GM12878 (cell line): ENCODE measurements around the gene ZNF280C. TPM values are rescaled to one million over a fixed set of nuclear protein-coding genes. Genes with fewer than 3 reads are reported as not detected.
A peak's percentile ranks its signal among the peaks of the same experiment; 100 is the strongest.

Source experiments
- ASH2L ChIP-seq: fragments of 300-600, 200-600 bp; sonication (generic); IDR thresholded peaks from 2 replicates; pipeline ENCODE4 v1.6.1; 2017; ENCODE audit warnings: low read depth, mild to moderate bottlenecking, borderline replicate concordance
- ATF7 ChIP-seq: fragments of 450-650 bp; IDR thresholded peaks from 2 replicates; pipeline ENCODE4 v1.6.1; 2016; ENCODE audit warnings: low read depth, mild to moderate bottlenecking
- BCL11A ChIP-seq: IDR thresholded peaks from 2 replicates; pipeline ENCODE4 v1.6.1; 2011; ENCODE audit warnings: low read depth, low read length
- BRCA1 ChIP-seq: IDR thresholded peaks from 2 replicates; pipeline ENCODE4 v1.6.1; 2011; ENCODE audit warnings: low read depth, low read length, improper control_type of control experiment
- CHD1 ChIP-seq: IDR thresholded peaks from 2 replicates; pipeline ENCODE4 v1.6.1; 2012; ENCODE audit warnings: low read depth, low read length, improper control_type of control experiment
- EP300 ChIP-seq, 2 experiments: fragments of 150-350 bp in 1 of 2; IDR thresholded peaks; 2 replicates each; pipeline ENCODE4 v1.6.1; 2011 to 2012; ENCODE audit warnings: low read depth in 2 of 2, low read length in 2 of 2, borderline replicate concordance in 1 of 2, improper control_type of control experiment in 1 of 2, inconsistent platforms in 1 of 2; ENCODE audit not compliant: control insufficient read depth in 1 of 2
- MEF2A ChIP-seq: IDR thresholded peaks from 2 replicates; pipeline ENCODE4 v1.6.1; 2011; ENCODE audit warnings: low read depth, mild to moderate bottlenecking, low read length, moderate library complexity; ENCODE audit not compliant: insufficient read depth
- MEF2B ChIP-seq: fragments of 450-650 bp; IDR thresholded peaks from 2 replicates; pipeline ENCODE4 v1.6.1; 2018; ENCODE audit warnings: mild to moderate bottlenecking, moderate library complexity; ENCODE audit not compliant: partially characterized antibody, poor library complexity, severe bottlenecking
- MTA2 ChIP-seq: fragments of 450-650 bp; IDR thresholded peaks from 2 replicates; pipeline ENCODE4 v1.6.1; 2016; ENCODE audit warnings: low read depth, mild to moderate bottlenecking, moderate library complexity
- NFYB ChIP-seq: IDR thresholded peaks from 2 replicates; pipeline ENCODE4 v1.6.1; 2011; ENCODE audit warnings: low read depth, mild to moderate bottlenecking, low read length, improper control_type of control experiment, moderate library complexity; ENCODE audit not compliant: insufficient read depth
- NR2F1 ChIP-seq: fragments of 450-650 bp; conservative IDR thresholded peaks from 2 replicates; pipeline ENCODE4 v1.6.1; 2017; ENCODE audit warnings: mild to moderate bottlenecking
- POLR2A ChIP-seq: IDR thresholded peaks from 2 replicates; pipeline ENCODE4 v1.6.1; 2011; ENCODE audit warnings: low read depth, mild to moderate bottlenecking, low read length
- RAD21 ChIP-seq: IDR thresholded peaks from 2 replicates; pipeline ENCODE4 v1.6.1; 2011; ENCODE audit warnings: mild to moderate bottlenecking, low read depth, low read length, moderate library complexity; ENCODE audit not compliant: insufficient read depth
- RELA ChIP-seq: fragments of 450-650 bp; IDR thresholded peaks from 2 replicates; pipeline ENCODE4 v1.8.0; 2014; ENCODE audit warnings: borderline replicate concordance; ENCODE audit not compliant: partially characterized antibody
- SMAD5 ChIP-seq: IDR thresholded peaks from 2 replicates; pipeline ENCODE4 v1.6.1; 2016; ENCODE audit warnings: antibody characterized with exemption, low read depth
- SREBF2 ChIP-seq: IDR thresholded peaks from 2 replicates; pipeline ENCODE4 v1.6.1; 2012; ENCODE audit warnings: mild to moderate bottlenecking, low read length
- TAF1 ChIP-seq: IDR thresholded peaks from 2 replicates; pipeline ENCODE4 v1.6.1; 2011; ENCODE audit warnings: mild to moderate bottlenecking, low read depth, low read length, borderline replicate concordance
- TCF12 ChIP-seq: IDR thresholded peaks from 2 replicates; pipeline ENCODE4 v1.6.1; 2011; ENCODE audit warnings: low read depth, mild to moderate bottlenecking, low read length
- TCF3 ChIP-seq: IDR thresholded peaks from 2 replicates; pipeline ENCODE4 v1.6.1; 2012; ENCODE audit warnings: low read depth, mild to moderate bottlenecking, low read length, borderline replicate concordance; ENCODE audit not compliant: insufficient read depth
- WRNIP1 ChIP-seq: IDR thresholded peaks from 2 replicates; pipeline ENCODE4 v1.6.1; 2011; ENCODE audit warnings: low read depth, low read length, improper control_type of control experiment, borderline replicate concordance
- YY1 ChIP-seq: IDR thresholded peaks from 2 replicates; pipeline ENCODE4 v1.6.1; 2011; ENCODE audit warnings: low read depth, mild to moderate bottlenecking, low read length
- ZNF274 ChIP-seq: IDR thresholded peaks from one replicate; pipeline ENCODE4 v1.8.0; 2011; ENCODE audit not compliant: insufficient read length, insufficient read depth
- ZNF384 ChIP-seq: IDR thresholded peaks from 2 replicates; pipeline ENCODE4 v1.6.1; 2012; ENCODE audit warnings: low read depth, mild to moderate bottlenecking, low read length, improper control_type of control experiment, borderline replicate concordance
- polyA plus RNA-seq, 11 experiments: library from polyadenylated mRNA; depleted of rRNA in 4 of 11; unstranded in 6 of 11; stranded (reverse) in 5 of 11; fragments of >200 nt; fragmentation: Nextera tagmentation in 4 of 11; fragmentation: Illumina TruSeq in 1 of 11; extraction: Ambion mirVana in 4 of 11; extraction: Trizol in 1 of 11; gene quantifications; 1 replicate in 1 of 11; 2 replicates in 10 of 11; pipeline versions ENCODE4 v1.2.1 to v1.2.3, GENCODE V29; 2011 to 2016; ENCODE audit warnings: inconsistent platforms in 2 of 11, missing spikeins in 2 of 11, low read depth in 1 of 11
- total RNA-seq, 4 experiments: library from RNA; depleted of rRNA in 3 of 4; stranded (reverse); fragments of >200 nt in 3 of 4; fragmentation: Illumina TruSeq in 1 of 4; extraction: Trizol in 1 of 4; gene quantifications; 2 replicates each; pipeline versions ENCODE4 v1.2.1 to v1.2.3, GENCODE V29; 2013 to 2021
- TF ChIP-seq, protein P1 (sequence below): fragments of 450-650 bp; IDR thresholded peaks from 2 replicates; pipeline ENCODE4 v1.6.1; 2017; ENCODE audit warnings: mild to moderate bottlenecking, moderate library complexity
- TF ChIP-seq, protein P2 (sequence below): IDR thresholded peaks from 2 replicates; pipeline ENCODE4 v1.6.1; 2011; ENCODE audit warnings: borderline replicate concordance, low read depth, mild to moderate bottlenecking, moderate library complexity, low read length; ENCODE audit not compliant: insufficient read depth, poor library complexity, severe bottlenecking
- TF ChIP-seq, protein P3 (sequence below): IDR thresholded peaks from 2 replicates; pipeline ENCODE4 v1.6.1; 2011; ENCODE audit warnings: low read depth, mild to moderate bottlenecking, low read length, moderate library complexity, borderline replicate concordance; ENCODE audit errors: extremely low read depth

Gene ZNF280C
- total and polyA plus RNA-seq, 10 of the 15 experiments (the other 5 are each of a cell fraction or from before 2014, with no cell fraction given): 0.82 to 8.8 (median 5.7) TPM

DNA sequence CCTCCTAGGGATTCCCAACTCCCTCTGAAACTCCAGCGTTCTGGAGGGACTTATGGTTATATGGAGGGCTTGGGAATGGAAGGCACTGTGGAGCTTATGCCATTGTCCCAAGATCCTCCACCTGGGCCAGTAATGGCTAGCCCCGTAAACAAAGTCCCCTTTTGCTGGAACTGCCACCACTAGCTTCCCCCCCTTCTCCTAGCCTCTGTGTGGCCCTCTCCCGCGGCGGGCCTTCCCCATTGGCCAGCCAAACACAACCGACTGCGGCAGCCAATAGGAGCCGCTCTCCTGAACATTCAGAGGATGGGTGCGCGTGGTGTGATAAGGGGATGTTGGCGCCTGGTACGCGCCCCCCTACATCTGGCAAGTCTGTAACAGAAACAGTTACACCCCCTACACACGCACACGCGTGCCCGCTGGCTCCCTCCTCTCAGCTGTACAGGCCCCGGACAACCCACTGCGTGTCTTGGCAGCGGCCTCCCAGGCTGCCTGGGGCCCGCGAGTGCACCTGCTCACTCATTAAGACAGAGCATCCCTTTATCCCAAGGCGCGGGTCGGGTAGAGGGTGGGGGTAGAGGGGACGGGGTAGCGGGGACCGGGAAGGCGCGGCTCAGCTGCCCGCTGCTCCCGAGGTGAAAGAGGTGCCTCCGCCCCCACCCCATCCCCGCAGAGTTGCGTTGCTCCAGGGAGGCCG is 97.8 kb downstream of the ZNF280C start (continued):
- TF ChIP-seq, protein P1, sequence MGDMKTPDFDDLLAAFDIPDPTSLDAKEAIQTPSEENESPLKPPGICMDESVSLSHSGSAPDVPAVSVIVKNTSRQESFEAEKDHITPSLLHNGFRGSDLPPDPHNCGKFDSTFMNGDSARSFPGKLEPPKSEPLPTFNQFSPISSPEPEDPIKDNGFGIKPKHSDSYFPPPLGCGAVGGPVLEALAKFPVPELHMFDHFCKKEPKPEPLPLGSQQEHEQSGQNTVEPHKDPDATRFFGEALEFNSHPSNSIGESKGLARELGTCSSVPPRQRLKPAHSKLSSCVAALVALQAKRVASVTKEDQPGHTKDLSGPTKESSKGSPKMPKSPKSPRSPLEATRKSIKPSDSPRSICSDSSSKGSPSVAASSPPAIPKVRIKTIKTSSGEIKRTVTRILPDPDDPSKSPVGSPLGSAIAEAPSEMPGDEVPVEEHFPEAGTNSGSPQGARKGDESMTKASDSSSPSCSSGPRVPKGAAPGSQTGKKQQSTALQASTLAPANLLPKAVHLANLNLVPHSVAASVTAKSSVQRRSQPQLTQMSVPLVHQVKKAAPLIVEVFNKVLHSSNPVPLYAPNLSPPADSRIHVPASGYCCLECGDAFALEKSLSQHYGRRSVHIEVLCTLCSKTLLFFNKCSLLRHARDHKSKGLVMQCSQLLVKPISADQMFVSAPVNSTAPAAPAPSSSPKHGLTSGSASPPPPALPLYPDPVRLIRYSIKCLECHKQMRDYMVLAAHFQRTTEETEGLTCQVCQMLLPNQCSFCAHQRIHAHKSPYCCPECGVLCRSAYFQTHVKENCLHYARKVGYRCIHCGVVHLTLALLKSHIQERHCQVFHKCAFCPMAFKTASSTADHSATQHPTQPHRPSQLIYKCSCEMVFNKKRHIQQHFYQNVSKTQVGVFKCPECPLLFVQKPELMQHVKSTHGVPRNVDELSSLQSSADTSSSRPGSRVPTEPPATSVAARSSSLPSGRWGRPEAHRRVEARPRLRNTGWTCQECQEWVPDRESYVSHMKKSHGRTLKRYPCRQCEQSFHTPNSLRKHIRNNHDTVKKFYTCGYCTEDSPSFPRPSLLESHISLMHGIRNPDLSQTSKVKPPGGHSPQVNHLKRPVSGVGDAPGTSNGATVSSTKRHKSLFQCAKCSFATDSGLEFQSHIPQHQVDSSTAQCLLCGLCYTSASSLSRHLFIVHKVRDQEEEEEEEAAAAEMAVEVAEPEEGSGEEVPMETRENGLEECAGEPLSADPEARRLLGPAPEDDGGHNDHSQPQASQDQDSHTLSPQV: no peak
- TF ChIP-seq MEF2B (no peak), YY1 (no peak), BRCA1 (no peak), TCF12 (no peak), ZNF384 (no peak), ZNF274 (no peak), MEF2A (no peak), RELA (no peak), SMAD5 (no peak), NFYB (peak; percentile 80), ASH2L (no peak), WRNIP1 (no peak), BCL11A (no peak), POLR2A (peak; percentile 72), TAF1 (no peak), MTA2 (no peak), ATF7 (peak; percentile 96), EP300 (IDR thresholded peaks at IDR 0.05; ENCODE audit: borderline replicate concordance in 1 of 2, control insufficient read depth in 1 of 2, low read depth in 2 of 2, low read length in 2 of 2) (no peak), NR2F1 (no peak), CHD1 (peak; percentile 89; the same call in 1 of the 2 replicates), TCF3 (no peak), RAD21 (no peak), SREBF2 (no peak)
- TF ChIP-seq, protein P2, sequence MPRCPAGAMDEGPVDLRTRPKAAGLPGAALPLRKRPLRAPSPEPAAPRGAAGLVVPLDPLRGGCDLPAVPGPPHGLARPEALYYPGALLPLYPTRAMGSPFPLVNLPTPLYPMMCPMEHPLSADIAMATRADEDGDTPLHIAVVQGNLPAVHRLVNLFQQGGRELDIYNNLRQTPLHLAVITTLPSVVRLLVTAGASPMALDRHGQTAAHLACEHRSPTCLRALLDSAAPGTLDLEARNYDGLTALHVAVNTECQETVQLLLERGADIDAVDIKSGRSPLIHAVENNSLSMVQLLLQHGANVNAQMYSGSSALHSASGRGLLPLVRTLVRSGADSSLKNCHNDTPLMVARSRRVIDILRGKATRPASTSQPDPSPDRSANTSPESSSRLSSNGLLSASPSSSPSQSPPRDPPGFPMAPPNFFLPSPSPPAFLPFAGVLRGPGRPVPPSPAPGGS: no peak
- TF ChIP-seq, protein P3, sequence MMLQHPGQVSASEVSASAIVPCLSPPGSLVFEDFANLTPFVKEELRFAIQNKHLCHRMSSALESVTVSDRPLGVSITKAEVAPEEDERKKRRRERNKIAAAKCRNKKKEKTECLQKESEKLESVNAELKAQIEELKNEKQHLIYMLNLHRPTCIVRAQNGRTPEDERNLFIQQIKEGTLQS: no peak
